Testis (tissue), 3 donors: ENCODE measurements around the gene FBLN5. TPM values are rescaled to one million over a fixed set of nuclear protein-coding genes. Genes with fewer than 3 reads are reported as not detected.

Experiments
- DNase-seq: peaks from one replicate; pipeline ENCODE4 v3.0.0-alpha.2; 2019
- H3K27ac ChIP-seq, 2 donors: fragments of 200-600 bp; sonication (generic); one replicate each; pipeline ENCODE4 v1.5.1; 2019
- H3K27me3 ChIP-seq: fragments of 200-600 bp; sonication (generic); one replicate; pipeline ENCODE4 v1.5.1; 2019
- H3K36me3 ChIP-seq: fragments of 200-600 bp; sonication (generic); one replicate; pipeline ENCODE4 v1.5.1; 2017; ENCODE audit warnings: low read depth; ENCODE audit errors: missing control alignments
- H3K4me1 ChIP-seq: fragments of 200-600 bp; sonication (generic); one replicate; pipeline ENCODE4 v1.5.1; 2019
- H3K4me3 ChIP-seq, 2 donors: fragments of 200-600 bp; sonication (generic); one replicate each; pipeline ENCODE4 v1.5.1; 2017 to 2019
- H3K9me3 ChIP-seq: fragments of 200-600 bp; sonication (generic); one replicate; pipeline ENCODE4 v1.5.1; 2017
- POLR2A ChIP-seq: fragments of 450-650 bp; IDR thresholded peaks from one replicate; pipeline ENCODE4 v1.6.1; 2017; ENCODE audit warnings: antibody characterized with exemption, mild to moderate bottlenecking, moderate library complexity
- WGBS, 2 donors: methylation state at CpG; one replicate each; pipeline ENCODE4 v1.1.5; 2018; 5-methylcytosine and 5-hydroxymethylcytosine counted together
- intact Hi-C: fragments of 100-400 bp; cut with DNase I; formaldehyde crosslinking; loops from one replicate; pipeline ENCODE4 v1.15.1; 2023; ENCODE audit warnings: low total_unique reads
- polyA plus RNA-seq: library from polyadenylated mRNA; stranded (reverse); fragments of 350-450 nt; fragmentation: Illumina TruSeq; extraction: RNeasy Lipid Tissue Mini Kit (QIAGEN cat#74804); gene quantifications from one replicate; pipeline ENCODE4 v1.2.3, GENCODE V29; 2014; ENCODE audit warnings: low read depth, low replicate concordance; ENCODE audit not compliant: insufficient read depth
- total RNA-seq, 2 donors: library from RNA; depleted of rRNA; stranded (reverse); fragments of >200 nt; gene quantifications; one replicate each; pipeline ENCODE4 v1.2.3, GENCODE V29; 2016
- TF ChIP-seq, protein P1 (sequence below), 3 experiments: fragments of 450-650 bp in 2 of 3; fragments of 200-600 bp in 1 of 3; sonication (generic) in 1 of 3; IDR thresholded peaks; one replicate each; pipeline ENCODE4 v1.5.1; 2016 to 2019; ENCODE audit warnings: antibody characterized with exemption in 3 of 3, mild to moderate bottlenecking in 2 of 3, moderate library complexity in 1 of 3

The FBLN5 gene
- total and polyA plus RNA-seq, 3 donors from 2014 or later: 88.1 to 118 (median 110) TPM

DNA sequence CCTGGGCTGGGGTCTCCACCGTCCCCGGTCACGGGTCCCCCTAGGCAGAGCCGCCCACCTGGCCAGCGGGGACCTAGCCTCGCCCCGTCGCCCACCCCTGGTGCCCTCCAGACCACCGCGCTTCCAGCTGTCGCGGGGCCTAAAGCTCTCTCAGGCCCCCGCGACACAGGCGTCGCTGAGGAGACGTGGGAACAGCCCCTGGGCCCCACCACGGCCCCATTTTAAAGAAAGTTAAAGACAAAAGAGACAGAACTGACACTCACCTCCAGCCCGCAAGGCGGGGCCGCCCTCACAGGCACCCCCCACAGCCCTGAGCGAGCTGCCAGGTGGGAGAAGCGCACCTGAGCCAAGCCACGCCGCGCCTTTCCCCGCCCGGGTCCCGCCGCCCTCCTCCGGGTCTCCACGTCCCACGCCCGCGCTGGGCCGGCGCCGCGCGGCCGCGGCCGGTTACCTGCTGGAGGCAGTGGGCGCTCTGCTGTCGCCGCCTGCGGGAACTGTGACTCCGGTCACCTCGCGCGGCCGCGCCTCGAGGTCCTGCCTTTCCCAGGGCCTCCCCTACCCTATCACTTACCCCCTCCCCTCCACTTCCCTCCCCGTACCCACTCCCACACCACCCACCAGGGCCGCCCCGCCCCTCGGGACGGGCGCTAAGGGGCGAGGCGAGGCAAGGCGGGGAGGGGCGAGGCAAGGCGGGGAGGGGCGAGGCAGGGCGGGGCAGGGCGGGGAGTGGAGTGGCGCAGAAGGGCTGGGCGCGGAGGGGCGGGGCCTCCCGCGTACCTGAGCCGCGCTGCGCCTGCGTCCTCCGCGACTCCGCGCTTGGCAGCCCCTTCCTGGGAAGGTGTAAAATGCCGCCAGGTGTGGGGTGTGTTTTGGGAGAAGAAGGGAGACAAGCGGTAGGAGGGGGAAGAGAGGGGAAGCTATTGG, 111.3 kb downstream of the FBLN5 start:
- H3K27ac ChIP-seq: peak overlapping the region; percentile 83 to 91
- intact Hi-C loops: no loop called here
- no peak for TF ChIP-seq POLR2A
- TF ChIP-seq, protein P1, sequence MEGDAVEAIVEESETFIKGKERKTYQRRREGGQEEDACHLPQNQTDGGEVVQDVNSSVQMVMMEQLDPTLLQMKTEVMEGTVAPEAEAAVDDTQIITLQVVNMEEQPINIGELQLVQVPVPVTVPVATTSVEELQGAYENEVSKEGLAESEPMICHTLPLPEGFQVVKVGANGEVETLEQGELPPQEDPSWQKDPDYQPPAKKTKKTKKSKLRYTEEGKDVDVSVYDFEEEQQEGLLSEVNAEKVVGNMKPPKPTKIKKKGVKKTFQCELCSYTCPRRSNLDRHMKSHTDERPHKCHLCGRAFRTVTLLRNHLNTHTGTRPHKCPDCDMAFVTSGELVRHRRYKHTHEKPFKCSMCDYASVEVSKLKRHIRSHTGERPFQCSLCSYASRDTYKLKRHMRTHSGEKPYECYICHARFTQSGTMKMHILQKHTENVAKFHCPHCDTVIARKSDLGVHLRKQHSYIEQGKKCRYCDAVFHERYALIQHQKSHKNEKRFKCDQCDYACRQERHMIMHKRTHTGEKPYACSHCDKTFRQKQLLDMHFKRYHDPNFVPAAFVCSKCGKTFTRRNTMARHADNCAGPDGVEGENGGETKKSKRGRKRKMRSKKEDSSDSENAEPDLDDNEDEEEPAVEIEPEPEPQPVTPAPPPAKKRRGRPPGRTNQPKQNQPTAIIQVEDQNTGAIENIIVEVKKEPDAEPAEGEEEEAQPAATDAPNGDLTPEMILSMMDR (IDR thresholded peaks at IDR 0.05): no peak
- H3K4me1 ChIP-seq: peaks cover 4% of the 10 kb centered on the region
- no peaks in the 10 kb centered on the region for H3K9me3 ChIP-seq
- H3K4me3 ChIP-seq: peak overlapping the region; percentile 75 to 88
- no peaks in the 10 kb centered on the region for H3K27me3 ChIP-seq
- WGBS, 2 donors: 0 to 3% methylated on average over 17 to 76 of the region's 84 CpGs
- DNase-seq: peak; percentile 92
- no peaks in the 10 kb centered on the region for H3K36me3 ChIP-seq

DNA sequence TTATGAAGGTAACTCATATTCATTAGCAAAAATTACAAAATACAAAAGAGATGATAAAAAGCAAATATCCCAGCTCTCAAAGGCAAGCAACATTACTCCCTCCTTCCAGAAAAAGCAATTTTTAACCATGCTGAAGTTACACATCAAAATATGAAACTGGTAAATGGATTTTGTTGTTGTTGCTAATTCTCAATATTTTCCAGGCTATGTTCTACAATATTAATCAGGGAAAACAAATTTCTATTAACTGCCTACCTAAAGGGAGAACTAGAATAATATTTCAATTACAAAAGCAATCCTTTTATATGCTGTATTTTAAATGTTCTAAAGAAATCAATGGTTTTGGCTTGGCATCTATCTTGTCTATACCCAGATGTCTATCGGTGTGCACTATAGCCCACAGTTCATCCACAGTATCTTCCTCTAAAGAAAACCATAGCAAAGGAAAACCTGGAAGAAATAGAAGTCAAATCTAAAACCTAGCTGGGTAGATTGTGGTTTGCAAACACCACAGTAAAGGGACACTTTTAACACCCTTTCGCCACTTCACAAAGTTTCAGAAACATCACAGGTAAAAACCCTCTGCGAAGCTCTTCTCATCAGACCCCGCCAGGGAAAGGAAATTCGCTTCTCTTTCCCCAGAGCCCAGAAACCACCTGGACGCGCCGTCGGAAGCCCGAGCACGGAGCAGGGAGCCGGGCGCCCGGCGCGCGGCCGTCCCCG, 112.1 kb downstream of the FBLN5 start:
- no peaks in the 10 kb centered on the region for H3K36me3 ChIP-seq
- TF ChIP-seq, protein P1 (IDR thresholded peaks at IDR 0.05): no peak
- TF ChIP-seq POLR2A: no peak
- H3K27me3 ChIP-seq: no peaks in the 10 kb centered on the region
- H3K27ac ChIP-seq: peak overlapping the region; percentile 83 to 91
- peak overlapping the region; percentile 75 to 88 for H3K4me3 ChIP-seq
- DNase-seq: no peak
- H3K9me3 ChIP-seq: no peaks in the 10 kb centered on the region
- peaks cover 4% of the 10 kb centered on the region for H3K4me1 ChIP-seq
- 13 to 19% methylated on average over 11 to 19 of the region's 19 CpGs for WGBS, 2 donors
- intact Hi-C loops: no loop called here

DNA sequence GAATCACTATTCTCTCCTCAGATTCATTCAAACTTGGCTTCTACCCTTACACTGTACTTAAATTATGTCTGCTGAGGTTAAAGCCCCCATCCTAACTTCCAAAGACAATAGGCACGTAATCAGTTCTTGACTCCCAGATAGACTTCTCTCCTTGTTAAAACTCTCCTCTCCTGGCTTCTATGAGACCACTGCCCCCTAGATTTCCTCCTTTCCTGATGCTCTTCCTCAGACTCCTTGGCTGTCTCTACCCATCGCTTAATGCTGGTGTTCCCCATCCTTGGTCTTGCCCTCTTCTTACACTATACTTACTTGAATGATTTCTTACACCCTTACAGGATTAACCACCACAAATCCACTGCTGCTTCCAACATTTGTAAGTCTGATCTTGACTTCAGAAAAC, 112.9 kb downstream of the FBLN5 start:
- H3K4me3 ChIP-seq: no peak overlapping the region
- intact Hi-C loops: no loop called here

DNA sequence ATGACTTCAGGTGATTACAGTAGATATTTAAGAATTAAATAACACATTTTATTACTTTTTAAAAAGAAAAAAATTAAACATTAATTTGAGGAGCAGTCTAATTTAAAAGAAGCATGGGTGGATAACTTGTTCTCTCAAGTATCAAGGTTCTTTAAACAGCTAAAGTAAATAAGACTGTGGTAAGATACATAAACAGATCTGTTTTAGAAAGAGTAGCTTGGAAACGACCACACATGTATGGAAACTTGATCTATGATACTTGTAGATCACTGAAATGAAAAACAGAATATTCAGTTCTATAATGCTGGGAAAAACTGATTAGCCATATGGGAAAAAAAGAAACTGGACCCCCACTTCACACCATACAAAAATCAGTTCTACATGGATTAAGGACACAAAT, 116.2 kb downstream of the FBLN5 start:
- WGBS, 2 donors: 48 to 52% methylated on average over 1 of the region's 1 CpG
- no peaks in the 10 kb centered on the region for H3K9me3 ChIP-seq
- DNase-seq: no peak
- no peaks in the 10 kb centered on the region for H3K27me3 ChIP-seq
- intact Hi-C loops: no loop called here
- no peaks in the 10 kb centered on the region for H3K36me3 ChIP-seq
- H3K4me3 ChIP-seq: no peak overlapping the region
- H3K27ac ChIP-seq: no peak overlapping the region
- TF ChIP-seq, protein P1 (IDR thresholded peaks at IDR 0.05): no peak
- TF ChIP-seq POLR2A: no peak
- no peaks in the 10 kb centered on the region for H3K4me1 ChIP-seq

More for the DNA sequence above, 112.9 kb downstream of the FBLN5 start:
- no peak for DNase-seq
- Histone ChIP-seq H3K4me1 (peaks cover 4% of the 10 kb centered on the region), H3K36me3 (no peaks in the 10 kb centered on the region), H3K9me3 (no peaks in the 10 kb centered on the region), H3K27ac (no peak overlapping the region), H3K27me3 (no peaks in the 10 kb centered on the region)
- 57 to 78% methylated on average over 2 of the region's 2 CpGs for WGBS, 2 donors
- TF ChIP-seq, protein P1 (IDR thresholded peaks at IDR 0.05): no peak
- TF ChIP-seq POLR2A: no peak
